GM18907 (cell line): ENCODE results near the gene INTS6.
"Not testable (repeated sequence)": the region's sequence is repeated elsewhere in the genome, so short reads cannot be mapped to it uniquely, and the experiment has no call there.

Experiments
- ATAC-seq: cut with Tn5 transposase; IDR thresholded peaks from one replicate; pipeline ENCODE4 v1.9.1; 2021; ENCODE audit warnings: mild to moderate bottlenecking, moderate library complexity; ENCODE audit not compliant: unreplicated experiment

Gene INTS6

DNA sequence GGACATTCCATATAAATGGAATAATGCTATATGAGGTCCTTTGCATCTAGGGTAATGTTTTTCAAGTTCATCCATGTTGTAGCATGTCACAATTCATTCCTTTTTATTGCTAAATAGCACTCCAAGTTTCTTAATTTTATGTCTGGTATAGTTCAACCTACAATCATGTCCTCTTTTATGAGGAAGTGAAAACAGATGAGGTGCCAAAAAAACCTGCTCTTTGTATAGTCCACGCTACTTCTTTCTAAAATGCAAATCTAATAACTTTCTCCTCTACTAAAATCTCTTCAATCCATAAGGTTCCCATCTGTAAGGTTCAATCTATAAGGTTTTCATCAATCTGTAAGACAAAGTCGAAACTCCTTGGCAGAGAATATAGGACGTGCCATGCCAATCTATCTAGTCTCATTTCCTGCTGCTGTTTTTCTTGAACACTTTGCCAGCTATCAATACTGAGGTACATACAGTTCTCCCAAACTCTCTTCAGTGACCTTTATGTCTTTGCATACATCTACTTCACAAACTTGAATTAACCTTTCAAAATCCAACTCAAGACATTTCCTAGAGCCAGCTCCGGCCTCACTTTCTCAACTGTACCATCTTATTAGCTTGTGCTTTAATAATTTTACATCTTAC, 33.7 kb downstream of the INTS6 start:
- peak; percentile 59 for ATAC-seq

DNA sequence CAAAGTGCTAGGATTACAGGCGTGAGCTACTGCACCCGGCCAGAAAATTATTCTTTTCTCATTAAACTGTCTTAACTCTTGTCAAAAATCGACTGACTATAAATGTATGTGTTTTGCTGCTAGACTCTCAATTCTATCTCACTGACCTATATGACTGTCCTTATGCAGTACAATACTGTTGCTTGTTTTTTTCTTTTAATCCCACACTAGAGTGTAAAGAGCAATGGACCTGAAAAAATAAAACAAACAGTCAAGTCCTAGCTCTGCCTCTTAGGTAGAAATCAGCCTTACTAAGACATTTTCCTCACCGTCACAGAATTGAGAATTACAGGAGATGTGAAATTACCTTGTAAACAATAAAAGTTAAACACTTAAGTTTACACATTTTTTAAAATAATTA, 35.1 kb downstream of the INTS6 start:
- no peak for ATAC-seq

DNA sequence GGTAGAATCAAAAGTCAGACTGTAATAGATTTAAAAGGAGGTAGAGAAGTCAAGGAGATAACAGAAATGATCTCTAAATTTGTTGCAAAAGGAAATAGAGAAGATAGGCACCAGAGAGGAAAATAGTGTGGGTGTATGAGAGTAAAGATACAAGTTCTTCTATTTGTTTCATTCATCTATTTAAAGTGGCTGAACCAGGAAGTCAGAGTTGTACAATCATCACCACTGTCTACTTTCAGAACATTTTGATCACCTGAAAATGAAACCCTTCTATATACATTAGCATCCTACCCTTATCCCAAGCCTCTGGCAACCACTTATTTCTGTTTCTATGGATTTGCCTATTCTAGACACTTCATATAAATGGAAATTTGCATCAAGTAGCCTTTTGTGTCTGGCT, 36.7 kb downstream of the INTS6 start:
- no peak for ATAC-seq

DNA sequence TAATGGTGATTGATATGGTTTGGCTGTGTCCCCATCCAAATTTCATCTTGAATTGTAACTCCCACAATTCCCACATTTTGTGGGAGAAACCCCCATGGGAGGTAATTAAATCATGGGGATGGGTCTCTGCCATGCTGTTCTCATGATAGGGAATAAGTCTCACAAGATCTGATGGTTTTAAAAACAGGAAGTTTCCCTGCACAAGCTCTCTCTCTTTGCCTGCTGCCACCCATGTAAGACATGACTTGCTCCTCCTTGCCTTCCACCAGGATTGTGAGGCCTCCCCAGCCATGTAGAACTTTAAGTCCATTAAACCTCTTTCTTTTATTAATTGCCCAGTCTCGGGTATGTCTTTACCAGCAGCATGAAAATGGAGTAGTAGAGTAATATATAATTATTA, 37.5 kb downstream of the INTS6 start:
- not testable (repeated sequence) for ATAC-seq

DNA sequence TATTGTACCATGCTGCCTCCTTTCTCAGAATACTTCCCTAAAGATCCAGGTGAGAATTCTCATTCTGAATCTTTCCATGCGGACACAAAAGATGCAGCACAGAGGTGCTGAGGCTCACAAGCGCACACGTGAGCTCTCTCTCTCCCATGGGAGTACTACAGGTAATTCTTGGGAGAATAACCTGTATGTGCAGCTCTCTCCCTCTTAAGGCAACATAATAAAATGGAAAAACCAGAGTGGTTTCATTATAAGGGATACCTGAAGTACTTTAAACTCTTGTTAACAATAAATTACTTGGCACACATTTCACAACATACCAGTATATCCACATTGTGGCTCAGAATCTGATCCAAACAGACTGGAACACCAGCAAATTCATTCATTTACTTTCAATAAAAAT, 40.4 kb downstream of the INTS6 start:
- ATAC-seq = no peak

DNA sequence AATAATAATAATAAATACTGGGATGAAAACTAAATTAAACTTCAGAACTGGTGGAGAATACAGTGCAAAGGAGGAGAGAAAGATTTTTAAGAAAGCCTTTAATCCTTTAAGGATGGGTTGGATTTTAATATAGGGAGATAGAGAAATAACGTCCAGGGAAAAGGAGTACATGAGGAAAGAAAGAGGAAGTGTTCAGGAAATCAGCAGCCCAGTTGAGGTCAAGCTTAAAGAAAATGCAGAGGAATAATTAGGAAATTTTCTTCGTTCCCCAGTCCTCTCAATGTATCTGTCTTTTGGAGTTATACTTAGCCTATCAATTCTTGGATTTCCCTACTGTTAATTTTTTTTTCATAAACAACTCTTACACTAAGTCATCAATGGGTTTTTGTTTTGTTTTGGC, 47.7 kb downstream of the INTS6 start:
- ATAC-seq = no peak

DNA sequence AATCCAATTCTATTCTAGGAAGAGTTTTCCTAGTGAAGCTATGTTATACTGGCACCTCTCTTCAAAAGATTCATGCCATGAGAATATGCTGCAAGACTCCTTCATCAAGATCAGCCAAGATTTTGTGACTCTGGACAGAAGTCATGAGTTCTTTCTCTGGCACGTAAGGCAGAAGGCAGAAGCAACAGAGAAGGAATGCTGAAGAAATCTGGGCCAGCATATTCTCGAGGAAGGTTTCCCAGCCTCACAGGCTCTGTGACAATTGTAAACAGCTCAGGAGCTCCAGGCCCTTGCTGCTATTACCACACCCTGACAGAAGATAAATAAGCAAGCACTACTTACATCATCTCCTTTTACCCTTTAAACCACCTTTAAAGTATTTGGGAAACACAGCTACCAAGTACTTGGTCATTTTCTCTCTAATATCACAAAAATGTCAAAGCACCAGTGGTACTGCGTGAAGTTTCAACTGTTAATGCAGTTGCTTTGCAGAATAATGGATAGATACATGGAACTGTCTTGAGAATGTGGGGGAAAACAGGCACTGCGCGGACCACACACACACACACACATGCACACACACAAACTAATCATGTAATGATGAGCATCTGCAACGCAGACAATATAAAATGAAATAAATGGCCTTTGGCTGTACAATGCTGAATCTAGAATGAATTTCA, 55.4 kb downstream of the INTS6 start:
- ATAC-seq = no peak

DNA sequence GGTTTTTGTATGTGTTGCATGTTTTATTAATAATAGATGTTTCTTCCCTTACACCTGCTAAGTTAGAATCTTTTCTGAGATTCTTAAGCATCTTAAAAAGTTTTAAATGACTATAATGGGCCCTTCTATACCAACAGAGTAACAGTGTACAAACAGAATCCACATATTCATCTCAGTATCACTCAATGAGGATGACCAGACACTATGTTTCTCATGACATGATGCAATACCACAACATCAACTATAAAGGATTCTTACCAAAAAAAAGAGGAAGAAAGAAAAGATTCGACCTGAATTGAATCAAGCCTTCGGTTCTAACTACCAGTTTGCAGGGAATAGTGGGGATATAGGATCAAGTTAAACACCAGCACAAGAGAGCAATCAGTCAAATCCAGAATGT, 56.5 kb downstream of the INTS6 start:
- ATAC-seq = peak; percentile 68

DNA sequence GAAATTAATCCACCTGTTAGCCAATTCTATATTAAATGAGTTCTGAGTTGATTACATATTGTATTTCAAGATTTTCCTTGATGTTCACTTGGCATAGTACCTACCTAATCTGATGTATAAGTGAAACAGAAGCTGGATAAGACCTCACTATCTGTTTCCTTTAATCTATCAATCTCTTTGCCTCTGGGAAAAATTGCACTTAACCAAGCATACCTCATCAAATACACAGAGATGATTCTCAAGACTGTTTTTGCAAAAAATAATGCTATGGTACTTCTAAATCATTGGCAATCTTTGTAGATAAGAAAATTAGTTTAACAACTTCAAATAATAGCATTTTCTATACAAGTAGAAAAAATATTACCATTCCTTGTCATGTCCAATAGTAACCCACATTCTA, 58.1 kb downstream of the INTS6 start:
- ATAC-seq = no peak

DNA sequence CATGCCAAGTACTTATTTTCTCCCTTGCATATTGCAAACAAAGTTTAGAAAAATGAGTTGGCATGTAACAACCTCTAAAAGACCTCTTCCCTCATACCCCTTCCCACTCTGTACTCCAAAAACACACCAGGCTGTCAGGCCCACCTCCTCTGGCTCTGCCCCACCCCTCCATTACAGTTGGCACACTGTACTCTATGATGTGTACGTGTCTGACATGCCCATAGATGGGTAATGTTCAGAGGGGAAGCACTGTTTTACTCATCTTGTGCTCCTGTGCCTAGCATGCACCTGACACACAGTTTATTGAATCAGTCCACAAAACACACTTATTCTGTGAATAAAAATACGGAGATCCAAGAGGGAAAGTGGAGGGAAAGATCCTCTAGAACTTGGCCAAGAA, 67.7 kb downstream of the INTS6 start:
- ATAC-seq = no peak

DNA sequence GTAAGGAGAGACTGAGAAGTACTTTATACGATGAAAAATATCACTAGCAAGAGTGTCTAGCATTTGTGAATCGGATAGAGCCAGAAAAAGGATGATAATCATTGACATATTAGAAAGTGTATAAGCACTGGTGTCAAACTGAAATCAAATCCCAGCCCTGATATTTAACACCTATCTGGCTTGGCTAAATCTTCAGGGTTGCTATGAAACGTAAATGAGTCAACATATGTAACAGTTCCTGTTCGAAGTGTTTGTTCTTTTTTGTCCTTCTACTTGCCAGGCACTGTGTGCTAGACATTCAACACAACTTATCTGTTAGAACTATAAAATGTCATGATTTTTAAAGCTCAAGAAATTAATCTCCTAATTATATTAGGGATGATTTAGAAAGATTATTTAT, 72.6 kb downstream of the INTS6 start:
- ATAC-seq = no peak

DNA sequence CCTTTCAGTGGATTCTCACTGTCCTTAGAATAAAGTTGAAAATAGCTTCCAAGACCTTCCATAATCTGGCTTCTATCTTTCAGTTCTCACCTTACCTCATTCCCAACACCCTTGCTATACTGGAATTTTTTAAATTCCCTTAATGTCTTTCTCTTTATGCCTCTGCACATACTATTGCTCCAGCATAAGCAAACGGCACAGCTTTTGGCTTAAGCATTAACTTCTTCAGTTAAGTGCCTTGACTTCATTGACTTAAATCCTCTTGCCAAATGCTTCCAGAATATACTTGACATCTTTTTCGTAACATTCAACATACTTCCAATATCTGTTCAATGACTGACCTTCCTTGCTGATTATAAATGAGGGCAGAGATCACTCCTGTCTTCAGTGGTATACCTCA, 79.4 kb downstream of the INTS6 start:
- no peak for ATAC-seq

DNA sequence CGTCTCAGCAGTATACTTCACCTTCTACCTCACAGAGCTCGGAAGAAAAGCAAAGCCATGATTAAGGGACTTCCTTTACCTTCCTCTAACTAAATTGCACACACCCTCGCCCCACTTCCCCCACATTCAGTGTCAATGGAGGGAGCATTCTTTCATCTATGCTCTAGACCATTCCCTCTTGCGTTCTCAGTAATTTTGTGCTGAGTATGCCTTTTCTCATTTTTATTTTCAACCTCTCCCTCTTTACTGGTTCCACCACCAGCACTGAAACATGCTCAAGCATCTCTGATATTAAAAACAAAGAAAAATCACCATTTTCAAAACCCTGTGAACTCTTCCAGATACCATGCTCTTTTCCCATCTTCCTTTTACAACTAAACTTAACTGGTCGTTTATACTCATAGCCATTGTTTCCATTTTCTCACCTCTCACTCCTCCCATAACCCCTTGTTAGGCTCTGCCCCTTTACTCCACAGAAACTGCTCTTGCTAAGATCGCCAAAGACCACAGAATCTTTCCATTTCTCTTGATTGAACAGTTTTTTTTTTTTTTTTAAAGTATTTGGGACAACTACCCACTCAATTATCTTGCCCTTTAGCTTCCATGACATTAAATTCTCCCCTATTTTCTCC, 81.0 kb downstream of the INTS6 start:
- ATAC-seq = no peak

DNA sequence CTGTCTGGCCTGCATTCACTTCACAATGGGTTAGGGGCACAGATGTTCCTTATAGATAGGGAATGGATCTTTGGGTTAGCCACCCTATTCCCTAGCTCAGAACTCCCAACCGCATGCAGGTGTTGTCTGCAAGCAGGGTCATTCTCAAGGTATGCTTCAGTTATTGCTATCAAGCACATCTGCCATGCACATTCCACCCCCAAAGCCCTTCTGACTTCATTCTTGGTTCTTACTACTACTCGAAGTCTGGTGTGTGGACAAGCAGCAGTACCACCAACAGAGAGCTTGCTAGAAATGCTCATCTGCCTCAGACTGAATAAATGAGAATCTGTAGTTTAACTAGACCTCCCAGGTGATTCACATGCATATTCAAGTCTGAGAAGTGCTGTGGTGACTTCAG, 82.0 kb downstream of the INTS6 start:
- ATAC-seq = no peak

DNA sequence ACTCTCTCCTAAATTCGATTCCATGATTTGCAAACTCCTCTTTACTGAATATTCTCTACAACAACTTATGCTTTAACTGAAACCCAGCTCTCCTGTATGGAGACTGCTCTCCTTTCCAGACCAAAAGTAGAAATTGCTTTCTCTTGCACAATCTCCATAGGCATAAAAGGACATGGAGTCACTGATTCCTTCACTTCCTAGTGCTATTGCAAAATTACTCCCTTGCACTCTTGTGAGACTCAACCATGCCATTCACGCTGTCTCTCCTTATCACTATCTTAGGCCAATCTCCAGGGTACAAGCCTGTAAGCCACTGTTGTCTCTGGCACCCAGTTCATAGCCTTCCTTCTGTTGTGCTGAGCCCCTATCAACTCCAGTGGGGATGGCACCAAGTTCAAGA, 82.7 kb downstream of the INTS6 start:
- ATAC-seq = no peak

DNA sequence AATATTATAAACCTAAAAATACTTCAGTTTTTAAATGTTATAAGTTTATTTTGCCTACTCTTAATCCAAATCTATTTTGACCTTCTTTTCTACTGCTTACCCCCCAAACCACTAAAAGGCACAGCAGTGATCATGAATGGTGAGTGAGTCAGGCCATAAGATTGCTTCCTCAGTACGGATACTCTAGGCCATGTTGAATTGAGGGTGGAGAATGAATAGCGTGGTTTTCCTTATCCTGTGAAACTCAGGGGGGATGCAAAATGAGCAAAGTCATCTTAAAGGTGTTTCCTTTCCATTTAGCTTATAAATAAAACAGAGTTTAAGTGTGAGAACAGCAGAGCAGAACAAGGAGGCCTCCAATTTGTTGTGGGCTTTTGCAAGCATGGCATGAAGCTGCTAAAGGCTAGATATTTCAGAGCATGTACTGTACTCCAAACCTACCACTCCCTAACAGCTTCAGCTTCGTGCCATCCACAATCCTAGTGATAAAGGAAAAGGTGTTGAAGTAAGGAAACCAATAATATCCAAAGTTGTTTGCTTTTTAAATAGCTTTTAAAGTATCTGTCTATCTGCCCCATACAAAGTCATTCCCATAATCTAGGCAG, 88.3 kb downstream of the INTS6 start:
- no peak for ATAC-seq

DNA sequence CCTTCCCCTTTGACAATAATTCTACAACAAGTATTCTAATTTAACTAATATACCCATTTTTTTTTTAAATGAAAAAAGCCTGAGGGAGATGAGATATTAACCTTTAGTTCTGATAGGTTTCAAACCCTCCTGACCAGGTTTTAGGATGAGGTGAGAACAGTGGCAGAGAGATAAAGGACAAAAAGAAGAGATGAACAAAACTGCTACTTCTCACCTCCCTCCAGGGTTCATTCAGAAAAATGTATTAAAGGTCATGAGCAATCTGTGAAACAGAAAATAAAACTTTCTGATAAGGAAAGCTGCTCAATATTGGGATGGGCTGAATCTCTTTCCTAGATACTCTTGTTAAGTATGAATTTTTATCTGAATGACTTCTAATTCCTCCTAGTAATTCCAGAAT, 89.2 kb downstream of the INTS6 start:
- no peak for ATAC-seq

DNA sequence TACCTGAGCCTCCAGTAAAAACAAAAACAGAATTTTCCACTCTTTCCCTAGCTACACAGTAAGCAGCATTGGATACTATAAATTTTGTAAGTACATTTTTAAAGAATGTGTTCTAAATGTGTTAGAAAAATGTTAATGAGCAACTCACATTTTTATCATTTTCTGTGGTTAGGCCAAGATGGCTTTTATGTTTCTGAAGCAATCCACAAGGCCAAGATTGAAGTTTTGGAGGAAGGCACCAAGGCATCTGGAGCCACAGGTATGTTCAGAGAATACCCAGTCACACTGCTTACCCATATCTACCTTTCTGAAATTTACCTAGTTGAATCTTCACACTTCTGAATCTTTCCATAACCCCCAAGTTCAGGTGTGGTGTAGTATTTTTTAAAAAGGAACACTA, 91.7 kb downstream of the INTS6 start:
- no peak for ATAC-seq

DNA sequence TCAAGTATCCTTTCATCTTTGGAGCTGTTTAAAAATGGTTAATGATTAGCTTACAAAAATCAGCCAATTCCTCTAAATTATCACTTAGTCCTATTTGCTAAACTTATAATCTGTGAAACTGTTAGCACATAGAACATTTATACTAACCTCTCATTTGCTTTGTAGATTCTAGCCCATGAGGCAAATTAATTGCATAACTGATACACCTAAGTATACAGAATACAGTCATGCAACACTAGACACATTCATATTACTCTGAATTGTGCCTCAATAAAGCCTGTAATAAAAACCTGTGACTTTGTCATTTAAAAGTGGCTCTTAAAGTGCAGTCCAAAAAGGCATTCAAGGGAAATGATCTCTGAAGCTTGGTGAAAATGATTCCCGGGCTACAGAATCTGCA, 92.3 kb downstream of the INTS6 start:
- no peak for ATAC-seq

DNA sequence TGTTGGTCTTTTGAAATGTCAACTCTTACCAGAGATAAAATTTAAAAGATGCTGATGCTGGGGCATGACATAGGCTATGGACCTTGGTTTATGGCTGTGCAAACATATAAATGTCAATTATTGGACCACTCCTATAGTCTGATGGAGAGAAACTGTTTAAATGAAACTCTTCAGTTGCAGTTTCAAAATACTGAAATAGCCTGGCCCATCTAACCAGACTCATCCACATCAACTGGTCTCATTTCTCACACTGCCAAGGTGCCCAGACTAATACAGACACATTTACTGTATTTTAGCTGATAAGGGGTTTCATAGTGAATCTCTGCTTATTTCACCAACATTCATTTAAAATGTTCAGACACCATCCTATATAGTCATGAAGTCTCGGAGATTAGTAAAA, 93.5 kb downstream of the INTS6 start:
- no peak for ATAC-seq

DNA sequence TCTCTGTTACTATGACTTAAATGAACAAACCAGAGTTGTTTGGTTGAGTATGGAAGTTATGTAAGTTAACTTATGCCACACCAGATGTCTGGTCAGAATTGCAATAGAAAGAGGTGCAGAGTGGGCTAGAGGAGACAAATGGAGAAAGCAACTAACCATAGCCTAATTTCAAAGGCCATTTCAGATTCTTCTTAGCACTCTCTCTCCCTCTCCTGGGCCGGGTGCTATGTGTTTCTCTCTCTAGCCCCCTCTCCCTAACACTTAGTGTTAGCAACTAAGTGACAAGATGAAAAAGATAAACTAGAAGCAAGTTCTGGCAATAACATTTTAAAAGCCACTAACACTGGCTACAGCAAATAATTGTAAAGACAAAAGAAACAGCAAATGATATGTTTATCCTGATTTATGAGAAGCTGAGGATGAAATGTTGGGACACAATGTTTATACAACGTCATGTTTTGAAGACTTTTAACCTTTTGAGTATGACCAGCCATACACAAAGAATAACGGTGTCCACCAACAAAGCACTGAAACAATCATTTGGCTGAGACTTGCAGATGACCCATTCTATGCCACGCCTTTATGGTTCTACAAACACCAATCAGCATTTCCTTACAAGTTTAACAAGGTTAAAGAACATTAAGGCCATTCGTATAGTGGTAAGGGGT, 94.8 kb downstream of the INTS6 start:
- no peak for ATAC-seq

DNA sequence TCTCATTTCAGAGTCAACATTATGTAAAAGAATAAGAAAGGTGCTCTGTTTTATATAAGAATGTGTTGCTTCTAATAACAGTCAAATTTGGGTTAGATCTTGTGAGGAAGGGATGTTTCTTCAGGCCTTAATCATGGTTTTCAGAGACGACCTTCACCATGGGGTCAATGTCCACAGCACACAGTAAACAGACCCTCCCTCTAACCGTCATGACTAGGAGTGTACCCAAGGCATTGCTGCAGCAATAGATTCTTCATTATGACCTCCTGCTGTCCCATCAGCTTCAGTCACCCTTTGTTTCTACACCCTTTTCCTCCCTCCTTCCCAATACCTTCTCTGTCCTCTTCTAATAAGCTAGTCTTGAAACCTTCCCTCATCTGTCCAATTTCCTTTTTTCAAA, 97.6 kb downstream of the INTS6 start:
- no peak for ATAC-seq
